ENCODE data around the gene TLCD3B. TPM values are rescaled to one million over a fixed set of nuclear protein-coding genes. Genes with fewer than 3 reads are reported as not detected.
A peak's percentile ranks its signal among the peaks of the same experiment; 100 is the strongest.

TLCD3B gene
- total and polyA plus RNA-seq, 9 of the 15 experiments (the other 6 are each of a cell fraction or from before 2014, with no cell fraction given), result 0.10 to 0.52 (median 0.23) TPM; not detected in 4

DNA sequence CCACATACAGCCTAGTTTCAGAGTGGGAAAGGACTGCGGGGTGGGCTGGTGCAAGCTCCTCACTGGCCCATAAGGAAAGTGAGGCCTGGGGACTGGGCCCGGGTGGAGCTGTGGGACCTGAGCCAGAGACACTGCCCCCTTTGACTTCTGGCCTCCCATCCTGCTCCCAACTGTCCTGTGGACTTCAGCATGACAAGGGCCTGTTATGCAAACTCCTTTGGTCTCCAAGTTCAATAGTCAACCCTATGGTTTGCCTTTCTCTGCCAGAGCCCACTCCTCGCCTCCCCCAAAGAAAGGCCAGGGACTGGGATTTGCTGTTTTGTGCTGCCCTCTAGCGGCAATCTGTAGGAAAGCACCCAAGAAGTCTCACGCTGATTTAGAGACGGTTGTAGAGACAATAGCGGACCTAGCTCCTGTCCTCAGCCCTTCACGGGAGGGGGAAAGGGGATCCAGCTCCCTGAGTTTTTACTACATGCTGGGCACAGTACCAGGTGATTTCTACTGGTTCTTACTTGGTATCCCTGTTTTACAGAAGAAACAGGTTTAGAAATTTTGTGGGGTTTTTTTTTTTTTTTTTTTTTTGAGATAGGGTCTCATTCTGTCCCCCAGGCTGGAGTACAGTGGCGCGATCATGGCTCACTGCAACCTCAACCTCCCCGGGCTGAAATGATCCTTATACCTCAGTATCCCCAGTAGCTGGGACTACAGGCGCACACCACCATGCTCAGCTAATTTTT, 1.2 kb upstream of the TLCD3B start (continued):
- TF ChIP-seq, protein P1, sequence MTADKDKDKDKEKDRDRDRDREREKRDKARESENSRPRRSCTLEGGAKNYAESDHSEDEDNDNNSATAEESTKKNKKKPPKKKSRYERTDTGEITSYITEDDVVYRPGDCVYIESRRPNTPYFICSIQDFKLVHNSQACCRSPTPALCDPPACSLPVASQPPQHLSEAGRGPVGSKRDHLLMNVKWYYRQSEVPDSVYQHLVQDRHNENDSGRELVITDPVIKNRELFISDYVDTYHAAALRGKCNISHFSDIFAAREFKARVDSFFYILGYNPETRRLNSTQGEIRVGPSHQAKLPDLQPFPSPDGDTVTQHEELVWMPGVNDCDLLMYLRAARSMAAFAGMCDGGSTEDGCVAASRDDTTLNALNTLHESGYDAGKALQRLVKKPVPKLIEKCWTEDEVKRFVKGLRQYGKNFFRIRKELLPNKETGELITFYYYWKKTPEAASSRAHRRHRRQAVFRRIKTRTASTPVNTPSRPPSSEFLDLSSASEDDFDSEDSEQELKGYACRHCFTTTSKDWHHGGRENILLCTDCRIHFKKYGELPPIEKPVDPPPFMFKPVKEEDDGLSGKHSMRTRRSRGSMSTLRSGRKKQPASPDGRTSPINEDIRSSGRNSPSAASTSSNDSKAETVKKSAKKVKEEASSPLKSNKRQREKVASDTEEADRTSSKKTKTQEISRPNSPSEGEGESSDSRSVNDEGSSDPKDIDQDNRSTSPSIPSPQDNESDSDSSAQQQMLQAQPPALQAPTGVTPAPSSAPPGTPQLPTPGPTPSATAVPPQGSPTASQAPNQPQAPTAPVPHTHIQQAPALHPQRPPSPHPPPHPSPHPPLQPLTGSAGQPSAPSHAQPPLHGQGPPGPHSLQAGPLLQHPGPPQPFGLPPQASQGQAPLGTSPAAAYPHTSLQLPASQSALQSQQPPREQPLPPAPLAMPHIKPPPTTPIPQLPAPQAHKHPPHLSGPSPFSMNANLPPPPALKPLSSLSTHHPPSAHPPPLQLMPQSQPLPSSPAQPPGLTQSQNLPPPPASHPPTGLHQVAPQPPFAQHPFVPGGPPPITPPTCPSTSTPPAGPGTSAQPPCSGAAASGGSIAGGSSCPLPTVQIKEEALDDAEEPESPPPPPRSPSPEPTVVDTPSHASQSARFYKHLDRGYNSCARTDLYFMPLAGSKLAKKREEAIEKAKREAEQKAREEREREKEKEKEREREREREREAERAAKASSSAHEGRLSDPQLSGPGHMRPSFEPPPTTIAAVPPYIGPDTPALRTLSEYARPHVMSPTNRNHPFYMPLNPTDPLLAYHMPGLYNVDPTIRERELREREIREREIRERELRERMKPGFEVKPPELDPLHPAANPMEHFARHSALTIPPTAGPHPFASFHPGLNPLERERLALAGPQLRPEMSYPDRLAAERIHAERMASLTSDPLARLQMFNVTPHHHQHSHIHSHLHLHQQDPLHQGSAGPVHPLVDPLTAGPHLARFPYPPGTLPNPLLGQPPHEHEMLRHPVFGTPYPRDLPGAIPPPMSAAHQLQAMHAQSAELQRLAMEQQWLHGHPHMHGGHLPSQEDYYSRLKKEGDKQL (CRISPR knock-in tag; IDR thresholded peaks at IDR 0.05; ENCODE audit: borderline replicate concordance), result no peak
- TF ChIP-seq, protein P2, sequence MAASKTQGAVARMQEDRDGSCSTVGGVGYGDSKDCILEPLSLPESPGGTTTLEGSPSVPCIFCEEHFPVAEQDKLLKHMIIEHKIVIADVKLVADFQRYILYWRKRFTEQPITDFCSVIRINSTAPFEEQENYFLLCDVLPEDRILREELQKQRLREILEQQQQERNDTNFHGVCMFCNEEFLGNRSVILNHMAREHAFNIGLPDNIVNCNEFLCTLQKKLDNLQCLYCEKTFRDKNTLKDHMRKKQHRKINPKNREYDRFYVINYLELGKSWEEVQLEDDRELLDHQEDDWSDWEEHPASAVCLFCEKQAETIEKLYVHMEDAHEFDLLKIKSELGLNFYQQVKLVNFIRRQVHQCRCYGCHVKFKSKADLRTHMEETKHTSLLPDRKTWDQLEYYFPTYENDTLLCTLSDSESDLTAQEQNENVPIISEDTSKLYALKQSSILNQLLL (CRISPR knock-in tag; IDR thresholded peaks at IDR 0.05; ENCODE audit: borderline replicate concordance), result no peak
- no peak for TF ChIP-seq GTF2A2 (tag; IDR thresholded peaks at IDR 0.05)
- TF ChIP-seq OTX1 (CRISPR knock-in tag; IDR thresholded peaks at IDR 0.05), result no peak
- peak; percentile 71 for TF ChIP-seq RB1 (IDR thresholded peaks at IDR 0.05; ENCODE audit: low read depth)
- TF ChIP-seq SNRNP70 (optimal IDR thresholded peaks at IDR 0.05; ENCODE audit: low read depth, low read length), result no peak
- TF ChIP-seq ZNF263 (CRISPR knock-in tag; IDR thresholded peaks at IDR 0.05; ENCODE audit: borderline replicate concordance), result 0 out of 2 replicates have a peak, but pooled peaks have one; percentile 19
- TF ChIP-seq, protein P3, sequence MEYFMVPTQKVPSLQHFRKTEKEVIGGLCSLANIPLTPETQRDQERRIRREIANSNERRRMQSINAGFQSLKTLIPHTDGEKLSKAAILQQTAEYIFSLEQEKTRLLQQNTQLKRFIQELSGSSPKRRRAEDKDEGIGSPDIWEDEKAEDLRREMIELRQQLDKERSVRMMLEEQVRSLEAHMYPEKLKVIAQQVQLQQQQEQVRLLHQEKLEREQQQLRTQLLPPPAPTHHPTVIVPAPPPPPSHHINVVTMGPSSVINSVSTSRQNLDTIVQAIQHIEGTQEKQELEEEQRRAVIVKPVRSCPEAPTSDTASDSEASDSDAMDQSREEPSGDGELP (CRISPR knock-in tag; IDR thresholded peaks at IDR 0.05; ENCODE audit: borderline replicate concordance), result peak; percentile 42; the same call in 1 of the 2 replicates
- TF ChIP-seq HNRNPH1 (optimal IDR thresholded peaks at IDR 0.05; ENCODE audit: low read depth, low read length), result no peak
- TF ChIP-seq ZNF175 (CRISPR knock-in tag; IDR thresholded peaks at IDR 0.05; ENCODE audit: low read depth), result no peak
- TF ChIP-seq PRPF4 (IDR thresholded peaks at IDR 0.05; ENCODE audit: insufficient read depth, low read depth, low read length, poor library complexity, severe bottlenecking), result no peak
- TF ChIP-seq, protein P4, sequence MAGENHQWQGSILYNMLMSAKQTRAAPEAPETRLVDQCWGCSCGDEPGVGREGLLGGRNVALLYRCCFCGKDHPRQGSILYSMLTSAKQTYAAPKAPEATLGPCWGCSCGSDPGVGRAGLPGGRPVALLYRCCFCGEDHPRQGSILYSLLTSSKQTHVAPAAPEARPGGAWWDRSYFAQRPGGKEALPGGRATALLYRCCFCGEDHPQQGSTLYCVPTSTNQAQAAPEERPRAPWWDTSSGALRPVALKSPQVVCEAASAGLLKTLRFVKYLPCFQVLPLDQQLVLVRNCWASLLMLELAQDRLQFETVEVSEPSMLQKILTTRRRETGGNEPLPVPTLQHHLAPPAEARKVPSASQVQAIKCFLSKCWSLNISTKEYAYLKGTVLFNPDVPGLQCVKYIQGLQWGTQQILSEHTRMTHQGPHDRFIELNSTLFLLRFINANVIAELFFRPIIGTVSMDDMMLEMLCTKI (IDR thresholded peaks at IDR 0.05; ENCODE audit: partially characterized antibody), result no peak
- no peak for TF ChIP-seq U2AF1 (optimal IDR thresholded peaks at IDR 0.05; ENCODE audit: low read depth, low read length)
- no peak for TF ChIP-seq NR2C2 (CRISPR knock-in tag; IDR thresholded peaks at IDR 0.05)
- no peak for TF ChIP-seq NR2C2 (tag; IDR thresholded peaks at IDR 0.05)
- TF ChIP-seq, protein P5, sequence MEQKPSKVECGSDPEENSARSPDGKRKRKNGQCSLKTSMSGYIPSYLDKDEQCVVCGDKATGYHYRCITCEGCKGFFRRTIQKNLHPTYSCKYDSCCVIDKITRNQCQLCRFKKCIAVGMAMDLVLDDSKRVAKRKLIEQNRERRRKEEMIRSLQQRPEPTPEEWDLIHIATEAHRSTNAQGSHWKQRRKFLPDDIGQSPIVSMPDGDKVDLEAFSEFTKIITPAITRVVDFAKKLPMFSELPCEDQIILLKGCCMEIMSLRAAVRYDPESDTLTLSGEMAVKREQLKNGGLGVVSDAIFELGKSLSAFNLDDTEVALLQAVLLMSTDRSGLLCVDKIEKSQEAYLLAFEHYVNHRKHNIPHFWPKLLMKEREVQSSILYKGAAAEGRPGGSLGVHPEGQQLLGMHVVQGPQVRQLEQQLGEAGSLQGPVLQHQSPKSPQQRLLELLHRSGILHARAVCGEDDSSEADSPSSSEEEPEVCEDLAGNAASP (IDR thresholded peaks at IDR 0.05), result no peak

All from K562 (cell line).